ENCODE measurements around the gene CYP2A6. TPM values are rescaled to one million over a fixed set of nuclear protein-coding genes. Genes with fewer than 3 reads are reported as not detected.
"Not testable (repeated sequence)": the region's sequence is repeated elsewhere in the genome, so short reads cannot be mapped to it uniquely, and the experiment has no call there.

CYP2A6 gene
- total RNA-seq, 1 donor from 2014 or later: not detected

- H3K4me3 ChIP-seq: no peak overlapping the region
- Mint-ChIP-seq H3K4me1 (peaks cover 43% of the 10 kb centered on the region), H3K36me3 (no peaks in the 10 kb centered on the region), H3K9me3 (no peaks in the 10 kb centered on the region), H3K27me3 (ENCODE audit: insufficient read depth, low read depth) (peaks cover 16% of the 10 kb centered on the region), H3K4me3 (peak overlapping the region; percentile 0), H3K27ac (no peak overlapping the region)
- no peak overlapping the region for H3K9ac ChIP-seq
- H3K27ac ChIP-seq: no peak overlapping the region
- peaks cover 20% of the 10 kb centered on the region for H3F3A ChIP-seq (ENCODE audit: low read depth)
- no peaks in the 10 kb centered on the region for H3K36me3 ChIP-seq
- peak; percentile 48 for DNase-seq (ENCODE audit: low spot score)
- H3K79me2 ChIP-seq (ENCODE audit: low read depth): no peaks in the 10 kb centered on the region
- H2AFZ ChIP-seq (replicated peaks): no peak overlapping the region
- H3K4me2 ChIP-seq: no peak overlapping the region
- H3K9me3 ChIP-seq (ENCODE audit: low read depth): no peaks in the 10 kb centered on the region
- peaks cover under 1% of the 10 kb centered on the region for H4K20me1 ChIP-seq (ENCODE audit: low read depth)
- peaks cover 28% of the 10 kb centered on the region for H3K27me3 ChIP-seq
- TF ChIP-seq CTCF (IDR thresholded peaks at IDR 0.05): no peak
- no peak for TF ChIP-seq EZH2phosphoT487 (IDR thresholded peaks at IDR 0.05)
- TF ChIP-seq EZH2 (IDR thresholded peaks at IDR 0.05): no peak
- peaks cover 14% of the 10 kb centered on the region for H3K4me1 ChIP-seq
These were observed 35.0 kb downstream of the CYP2A6 start for GRCh38 chr19:40815223-40815622.

DNA sequence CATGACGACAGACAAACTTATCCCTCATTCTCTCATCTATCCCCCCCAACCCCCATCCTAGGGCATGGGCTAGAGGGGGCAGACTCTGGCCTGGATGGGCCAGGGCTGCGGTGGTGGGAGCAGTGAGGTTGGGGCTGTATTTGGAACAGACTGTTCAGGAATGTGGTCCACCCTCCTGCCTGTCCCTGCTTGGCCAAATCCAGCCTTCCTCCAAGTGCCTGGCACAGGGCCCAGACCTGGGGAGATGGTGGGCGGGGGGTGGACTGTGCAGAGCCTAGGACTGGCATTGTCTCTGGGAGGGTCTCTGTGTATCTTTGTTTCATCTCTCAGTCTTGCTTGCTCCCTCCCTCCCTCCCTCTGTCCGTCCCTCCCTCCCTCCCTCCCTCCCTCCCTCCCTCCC is 37.1 kb downstream of the CYP2A6 start:
- Mint-ChIP-seq H3K36me3 (peaks cover 2% of the 10 kb centered on the region), H3K27ac (no peak overlapping the region), H3K27me3 (ENCODE audit: insufficient read depth, low read depth) (peaks cover 15% of the 10 kb centered on the region), H3K9me3 (no peaks in the 10 kb centered on the region), H3K4me1 (peaks cover 41% of the 10 kb centered on the region), H3K4me3 (peak overlapping the region; percentile 81)
- DNase-seq (ENCODE audit: low spot score): no peak
- Histone ChIP-seq H4K20me1 (ENCODE audit: low read depth) (peaks cover 21% of the 10 kb centered on the region), H3K9ac (no peak overlapping the region), H3K27ac (no peak overlapping the region), H3K79me2 (ENCODE audit: low read depth) (peaks cover 4% of the 10 kb centered on the region), H3K4me1 (peaks cover 20% of the 10 kb centered on the region), H3K4me2 (no peak overlapping the region), H3K27me3 (peaks cover 28% of the 10 kb centered on the region), H3K9me3 (ENCODE audit: low read depth) (no peaks in the 10 kb centered on the region), H3F3A (ENCODE audit: low read depth) (peaks cover 31% of the 10 kb centered on the region), H2AFZ (replicated peaks) (no peak overlapping the region), H3K4me3 (no peak overlapping the region), H3K36me3 (no peaks in the 10 kb centered on the region)
- no peak for TF ChIP-seq EZH2phosphoT487 (IDR thresholded peaks at IDR 0.05)
- TF ChIP-seq CTCF (IDR thresholded peaks at IDR 0.05): no peak
- TF ChIP-seq EZH2 (IDR thresholded peaks at IDR 0.05): no peak

DNA sequence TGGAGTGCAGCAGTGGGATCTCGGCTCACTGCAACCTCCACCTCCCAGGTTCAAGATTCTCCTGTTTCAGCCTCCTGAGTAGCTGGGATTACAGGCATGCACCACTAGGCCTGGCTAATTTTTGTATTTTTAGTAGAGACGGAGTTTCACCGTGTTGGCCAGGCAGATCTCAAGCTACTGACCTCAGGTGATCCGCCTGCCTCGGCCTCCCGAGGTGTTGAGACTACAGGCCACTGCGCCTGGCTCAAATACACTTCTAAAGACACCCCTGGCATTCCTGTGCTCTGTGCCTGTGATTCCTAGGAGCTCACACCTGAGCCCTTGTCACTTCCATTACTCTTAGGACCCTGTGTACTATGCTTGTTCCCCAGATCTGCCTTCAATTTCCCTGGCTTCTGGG is 37.7 kb downstream of the CYP2A6 start:
- H3K4me1 Mint-ChIP-seq: peaks cover 44% of the 10 kb centered on the region
- H2AFZ ChIP-seq (replicated peaks); H3K27ac ChIP-seq; H3K9me3 Mint-ChIP-seq; H3K79me2 ChIP-seq (ENCODE audit: low read depth); H3K27ac Mint-ChIP-seq; H3K9ac ChIP-seq; DNase-seq (ENCODE audit: low spot score); H3K4me3 ChIP-seq; H3K9me3 ChIP-seq (ENCODE audit: low read depth); H3K36me3 Mint-ChIP-seq; H3K36me3 ChIP-seq: not testable (repeated sequence)
- peaks cover 24% of the 10 kb centered on the region for H3K27me3 ChIP-seq
- H3K4me2 ChIP-seq: peak overlapping the region; percentile 80
- peaks cover 20% of the 10 kb centered on the region for H3K4me1 ChIP-seq
- peaks cover 15% of the 10 kb centered on the region for H3K27me3 Mint-ChIP-seq (ENCODE audit: insufficient read depth, low read depth)
- H4K20me1 ChIP-seq (ENCODE audit: low read depth): peaks cover 27% of the 10 kb centered on the region
- H3F3A ChIP-seq (ENCODE audit: low read depth): peaks cover 31% of the 10 kb centered on the region
- H3K4me3 Mint-ChIP-seq: peak overlapping the region; percentile 81

DNA sequence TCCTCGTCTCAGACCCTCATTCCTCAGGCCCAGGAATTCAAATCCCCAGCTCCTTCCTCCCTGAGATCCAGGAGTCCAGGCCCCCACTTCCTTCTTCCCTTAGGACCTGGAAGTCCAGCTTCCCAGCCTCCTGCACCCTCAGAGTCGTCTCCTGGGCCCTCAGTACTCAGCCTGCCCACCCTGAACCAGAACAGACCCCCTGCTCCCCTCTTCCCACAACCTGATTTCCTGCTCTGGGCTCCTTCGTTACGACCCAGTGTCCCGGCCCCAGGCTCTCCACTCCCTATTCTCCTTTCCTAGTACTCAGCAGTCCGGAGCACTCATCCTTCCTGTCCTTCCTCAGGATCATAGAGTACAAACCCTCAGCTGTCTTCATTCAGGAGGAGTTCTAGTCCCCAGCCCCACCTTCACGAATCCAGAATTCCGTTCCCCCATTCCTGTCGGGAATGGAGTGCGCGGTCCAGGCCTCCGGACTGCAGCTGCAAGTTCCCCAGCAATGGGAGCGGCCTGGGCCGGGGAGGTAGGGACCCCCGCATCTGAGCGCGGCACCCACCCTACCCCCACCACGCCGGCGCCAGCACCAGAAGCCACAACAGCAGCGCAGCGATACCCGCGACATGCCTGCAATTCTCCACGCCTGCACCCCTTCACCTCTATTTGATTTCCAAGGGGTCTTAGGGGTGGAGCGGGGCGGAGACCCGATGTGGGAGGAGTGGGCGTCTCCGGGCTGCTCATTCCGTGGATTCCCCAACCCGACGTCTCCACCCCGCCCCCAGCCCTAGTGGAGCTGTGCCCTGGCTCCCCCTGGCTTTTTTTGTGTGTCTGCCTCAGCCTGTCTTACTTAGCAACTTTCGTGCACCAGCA is 38.5 kb downstream of the CYP2A6 start:
- no peak for TF ChIP-seq EZH2 (IDR thresholded peaks at IDR 0.05)
- no peak for TF ChIP-seq EZH2phosphoT487 (IDR thresholded peaks at IDR 0.05)
- TF ChIP-seq CTCF (IDR thresholded peaks at IDR 0.05): no peak
- peak overlapping the region; percentile 45 for H3K4me3 ChIP-seq
- H3K27me3 ChIP-seq: peaks cover 19% of the 10 kb centered on the region
- H3K27me3 Mint-ChIP-seq (ENCODE audit: insufficient read depth, low read depth): peaks cover 15% of the 10 kb centered on the region
- no peak overlapping the region for H3K27ac ChIP-seq
- no peaks in the 10 kb centered on the region for H3K9me3 Mint-ChIP-seq
- H3K9me3 ChIP-seq (ENCODE audit: low read depth): no peaks in the 10 kb centered on the region
- peaks cover 34% of the 10 kb centered on the region for H4K20me1 ChIP-seq (ENCODE audit: low read depth)
- H3K36me3 Mint-ChIP-seq: peaks cover 8% of the 10 kb centered on the region
- peaks cover 15% of the 10 kb centered on the region for H3K79me2 ChIP-seq (ENCODE audit: low read depth)
- H3K27ac Mint-ChIP-seq: peak overlapping the region; percentile 47
- H3K4me1 Mint-ChIP-seq: peaks cover 53% of the 10 kb centered on the region
- H3K4me1 ChIP-seq: peaks cover 20% of the 10 kb centered on the region
- H3F3A ChIP-seq (ENCODE audit: low read depth): peaks cover 32% of the 10 kb centered on the region
- H3K36me3 ChIP-seq: no peaks in the 10 kb centered on the region
- no peak overlapping the region for H3K9ac ChIP-seq
- peak; percentile 60 for DNase-seq (ENCODE audit: low spot score)
- H3K4me2 ChIP-seq: peak overlapping the region; percentile 80
- peak overlapping the region; percentile 81 for H3K4me3 Mint-ChIP-seq
- no peak overlapping the region for H2AFZ ChIP-seq (replicated peaks)

GRCh38 chr19:40810649-40811408 is 39.4 kb downstream of the CYP2A6 start:
- peaks cover 15% of the 10 kb centered on the region for H3K27me3 Mint-ChIP-seq (ENCODE audit: insufficient read depth, low read depth)

More at GRCh38 chr19:40810649-40811408, 39.4 kb downstream of the CYP2A6 start:
- peaks cover 28% of the 10 kb centered on the region for H3K4me1 ChIP-seq
- peaks cover 43% of the 10 kb centered on the region for H4K20me1 ChIP-seq (ENCODE audit: low read depth)
- Mint-ChIP-seq H3K27ac (peak overlapping the region; percentile 93), H3K4me1 (peaks cover 59% of the 10 kb centered on the region), H3K4me3 (peak overlapping the region; percentile 91)
- H3K36me3 ChIP-seq; H3K27ac ChIP-seq; H3K9ac ChIP-seq; H3K9me3 ChIP-seq (ENCODE audit: low read depth); H3K9me3 Mint-ChIP-seq; H2AFZ ChIP-seq (replicated peaks); H3K36me3 Mint-ChIP-seq: not testable (repeated sequence)
- H3K27me3 ChIP-seq: peaks cover 19% of the 10 kb centered on the region
- H3K79me2 ChIP-seq (ENCODE audit: low read depth): peaks cover 20% of the 10 kb centered on the region
- H3K4me2 ChIP-seq: peak overlapping the region; percentile 80
- DNase-seq (ENCODE audit: low spot score): peak; percentile 90
- H3F3A ChIP-seq (ENCODE audit: low read depth): peaks cover 40% of the 10 kb centered on the region
- peak overlapping the region; percentile 45 for H3K4me3 ChIP-seq
